ENCODE measurements around the gene DENND5B.
"Not testable (repeated sequence)": the region's sequence is repeated elsewhere in the genome, so short reads cannot be mapped to it uniquely, and the experiment has no call there.

The DENND5B gene

DNA sequence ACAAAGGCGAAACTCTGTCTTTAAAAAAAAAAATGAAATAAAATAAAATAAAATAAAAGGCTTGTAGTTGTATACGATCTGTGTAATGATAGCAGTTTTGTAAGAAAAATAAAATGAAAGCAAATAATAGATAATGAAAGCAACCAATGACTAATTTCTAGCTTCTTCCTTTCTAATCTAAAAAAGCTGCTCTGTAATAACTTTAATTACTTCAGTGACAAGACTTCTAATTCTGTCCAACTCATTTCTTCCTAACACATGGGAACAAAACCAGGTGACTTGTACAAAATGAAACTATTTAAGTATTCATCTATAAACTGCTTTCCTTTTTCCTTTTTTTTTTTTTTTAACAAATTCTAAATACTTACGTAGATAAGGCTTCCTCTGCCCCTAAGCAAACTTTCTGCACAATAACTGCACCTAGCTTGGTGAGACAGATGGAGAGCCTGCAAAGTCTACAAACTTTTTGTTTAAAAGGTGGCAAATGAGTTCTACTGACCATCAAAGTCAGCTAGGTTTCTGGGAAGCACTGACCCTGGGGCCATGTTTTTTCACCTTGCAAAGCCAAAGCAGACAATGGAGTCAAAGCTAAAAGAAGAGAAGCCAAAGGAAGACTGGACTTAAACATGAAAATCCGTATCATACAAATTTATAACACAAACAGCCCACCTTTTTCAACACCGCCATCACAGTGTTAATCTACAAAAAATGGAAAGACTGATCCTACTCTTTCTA is 28.2 kb downstream of the DENND5B start:
- Histone ChIP-seq H3K9me3 (ENCODE audit: control insufficient read depth, low read length) (no peaks in the 10 kb centered on the region), H3K4me3 (ENCODE audit: insufficient read depth, low read depth, low read length, poor library complexity, severe bottlenecking) (no peak overlapping the region), H3K27me3 (replicated peaks; ENCODE audit: control insufficient read depth, insufficient read depth, low read length, poor library complexity, severe bottlenecking) (no peaks in the 10 kb centered on the region), H3K4me1 (ENCODE audit: control insufficient read depth, insufficient read depth, low read length, poor library complexity, severe bottlenecking) (no peaks in the 10 kb centered on the region), H3K27ac (ENCODE audit: insufficient read depth, low read length, poor library complexity, severe bottlenecking) (no peak overlapping the region), H3K36me3 (ENCODE audit: control insufficient read depth, insufficient read depth, low read length) (no peaks in the 10 kb centered on the region)
- DNase-seq = no peak

DNA sequence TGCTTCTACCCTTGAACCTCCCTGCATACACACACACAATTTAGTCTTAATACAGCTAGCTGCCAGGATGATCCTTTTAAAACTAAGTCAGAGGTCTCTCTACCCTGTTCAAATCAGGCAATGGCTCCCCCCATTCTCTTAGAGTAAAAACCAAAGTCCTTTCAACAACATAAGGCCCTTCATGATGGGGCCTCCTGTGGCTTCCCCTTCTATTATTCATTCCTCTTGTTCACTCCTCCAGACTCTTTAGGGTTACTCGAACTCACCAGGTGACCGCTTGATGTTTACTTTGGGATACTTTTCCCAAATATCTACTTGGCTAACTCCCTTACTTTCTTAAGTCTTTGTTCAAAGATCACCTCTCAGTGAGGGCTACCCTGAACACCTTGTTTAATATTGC is 30.4 kb downstream of the DENND5B start:
- no peak overlapping the region for H3K4me3 ChIP-seq (ENCODE audit: insufficient read depth, low read depth, low read length, poor library complexity, severe bottlenecking)
- H3K27ac ChIP-seq (ENCODE audit: insufficient read depth, low read length, poor library complexity, severe bottlenecking) = no peak overlapping the region
- no peaks in the 10 kb centered on the region for H3K27me3 ChIP-seq (replicated peaks; ENCODE audit: control insufficient read depth, insufficient read depth, low read length, poor library complexity, severe bottlenecking)
- no peaks in the 10 kb centered on the region for H3K36me3 ChIP-seq (ENCODE audit: control insufficient read depth, insufficient read depth, low read length)
- no peaks in the 10 kb centered on the region for H3K4me1 ChIP-seq (ENCODE audit: control insufficient read depth, insufficient read depth, low read length, poor library complexity, severe bottlenecking)
- DNase-seq = no peak
- H3K9me3 ChIP-seq (ENCODE audit: control insufficient read depth, low read length) = no peaks in the 10 kb centered on the region

DNA sequence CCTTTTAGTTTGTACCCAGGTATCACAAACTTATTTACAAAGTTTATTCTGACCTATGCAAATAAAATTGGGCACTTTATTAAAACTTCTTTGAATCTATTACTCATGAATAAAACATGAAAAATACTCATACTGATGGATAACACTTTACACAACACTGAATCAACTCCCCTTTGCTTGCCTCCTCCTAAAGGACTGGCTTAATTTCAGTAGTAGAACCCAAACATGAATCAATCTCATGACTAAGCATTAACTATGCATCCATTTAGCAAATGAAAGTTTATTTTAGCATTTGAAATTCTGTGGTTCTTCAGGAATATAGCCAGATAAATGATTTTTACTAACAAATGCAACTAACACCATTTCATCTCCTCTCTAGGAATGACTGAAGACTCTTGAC is 32.4 kb downstream of the DENND5B start:
- H3K4me3 ChIP-seq (ENCODE audit: insufficient read depth, low read depth, low read length, poor library complexity, severe bottlenecking) = no peak overlapping the region
- H3K27me3 ChIP-seq (replicated peaks; ENCODE audit: control insufficient read depth, insufficient read depth, low read length, poor library complexity, severe bottlenecking) = no peaks in the 10 kb centered on the region
- no peak for DNase-seq

DNA sequence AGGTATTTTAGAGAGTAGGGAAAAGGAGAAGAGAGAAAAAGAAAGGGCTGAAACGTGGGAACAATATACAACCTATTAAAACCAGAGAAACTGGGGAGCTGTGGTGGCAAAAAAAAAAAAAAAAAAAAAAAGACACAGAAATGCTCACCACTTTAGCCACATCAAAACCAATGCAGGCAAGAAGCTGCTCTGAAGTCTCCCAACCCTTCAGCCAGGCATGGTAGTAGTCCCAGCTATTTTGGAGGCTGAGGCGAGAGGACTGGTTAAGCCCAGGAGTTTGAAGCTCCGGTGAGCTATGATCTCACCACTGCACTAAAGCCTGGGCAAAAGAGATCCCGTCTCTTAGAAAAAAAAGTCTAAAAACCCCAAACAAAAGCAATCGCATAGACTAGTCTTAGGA is 33.2 kb downstream of the DENND5B start:
- no peak overlapping the region for H3K27ac ChIP-seq (ENCODE audit: insufficient read depth, low read length, poor library complexity, severe bottlenecking)
- H3K27me3 ChIP-seq (replicated peaks; ENCODE audit: control insufficient read depth, insufficient read depth, low read length, poor library complexity, severe bottlenecking) = no peaks in the 10 kb centered on the region
- no peak overlapping the region for H3K4me3 ChIP-seq (ENCODE audit: insufficient read depth, low read depth, low read length, poor library complexity, severe bottlenecking)
- DNase-seq = no peak
- H3K36me3 ChIP-seq (ENCODE audit: control insufficient read depth, insufficient read depth, low read length) = no peaks in the 10 kb centered on the region
- no peaks in the 10 kb centered on the region for H3K9me3 ChIP-seq (ENCODE audit: control insufficient read depth, low read length)
- H3K4me1 ChIP-seq (ENCODE audit: control insufficient read depth, insufficient read depth, low read length, poor library complexity, severe bottlenecking) = no peaks in the 10 kb centered on the region

More for the DNA sequence above, 32.4 kb downstream of the DENND5B start:
- no peaks in the 10 kb centered on the region for H3K9me3 ChIP-seq (ENCODE audit: control insufficient read depth, low read length)
- no peaks in the 10 kb centered on the region for H3K36me3 ChIP-seq (ENCODE audit: control insufficient read depth, insufficient read depth, low read length)
- H3K27ac ChIP-seq (ENCODE audit: insufficient read depth, low read length, poor library complexity, severe bottlenecking) = no peak overlapping the region
- H3K4me1 ChIP-seq (ENCODE audit: control insufficient read depth, insufficient read depth, low read length, poor library complexity, severe bottlenecking) = no peaks in the 10 kb centered on the region

DNA sequence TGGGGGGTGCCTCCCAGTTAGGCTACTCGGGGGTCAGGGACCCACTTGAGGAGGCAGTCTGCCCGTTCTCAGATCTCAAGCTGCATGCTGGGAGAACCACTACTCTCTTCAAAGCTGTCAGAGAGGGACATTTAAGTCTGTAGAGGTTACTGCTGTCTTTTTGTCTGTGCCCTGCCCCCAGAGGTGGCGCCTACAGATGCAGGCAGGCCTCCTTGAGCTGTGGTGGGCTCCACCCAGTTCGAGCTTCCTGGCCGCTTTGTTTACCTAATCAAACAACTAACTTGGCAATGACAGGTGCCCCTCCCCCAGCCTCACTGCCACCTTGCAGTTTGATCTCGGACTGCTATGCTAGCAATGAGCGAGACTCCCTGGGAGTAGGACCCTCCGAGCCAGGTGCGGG is 35.5 kb downstream of the DENND5B start:
- H3K4me1 ChIP-seq (ENCODE audit: control insufficient read depth, insufficient read depth, low read length, poor library complexity, severe bottlenecking); H3K27me3 ChIP-seq (replicated peaks; ENCODE audit: control insufficient read depth, insufficient read depth, low read length, poor library complexity, severe bottlenecking): not testable (repeated sequence)

DNA sequence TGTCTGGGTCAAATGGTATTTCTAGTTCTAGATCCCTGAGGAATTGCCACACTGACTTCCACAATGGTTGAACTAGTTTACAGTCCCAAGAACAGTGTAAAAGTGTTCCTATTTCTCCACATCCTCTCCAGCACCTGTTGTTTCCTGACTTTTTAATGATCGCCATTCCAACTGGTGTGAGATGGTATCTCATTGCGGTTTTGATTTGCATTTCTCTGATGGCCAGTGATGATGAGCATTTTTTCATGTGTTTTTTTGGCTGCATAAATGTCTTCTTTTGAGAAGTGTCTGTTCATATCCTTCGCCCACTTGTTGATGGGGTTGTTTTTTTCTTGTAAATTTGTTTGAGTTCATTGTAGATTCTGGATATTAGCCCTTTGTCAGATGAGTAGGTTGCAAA is 40.3 kb downstream of the DENND5B start:
- H3K9me3 ChIP-seq (ENCODE audit: control insufficient read depth, low read length); H3K4me1 ChIP-seq (ENCODE audit: control insufficient read depth, insufficient read depth, low read length, poor library complexity, severe bottlenecking); H3K27ac ChIP-seq (ENCODE audit: insufficient read depth, low read length, poor library complexity, severe bottlenecking); H3K36me3 ChIP-seq (ENCODE audit: control insufficient read depth, insufficient read depth, low read length); H3K4me3 ChIP-seq (ENCODE audit: insufficient read depth, low read depth, low read length, poor library complexity, severe bottlenecking); H3K27me3 ChIP-seq (replicated peaks; ENCODE audit: control insufficient read depth, insufficient read depth, low read length, poor library complexity, severe bottlenecking); DNase-seq: not testable (repeated sequence)

More for the DNA sequence above, 35.5 kb downstream of the DENND5B start:
- not testable (repeated sequence) for H3K27ac ChIP-seq (ENCODE audit: insufficient read depth, low read length, poor library complexity, severe bottlenecking); H3K36me3 ChIP-seq (ENCODE audit: control insufficient read depth, insufficient read depth, low read length); H3K9me3 ChIP-seq (ENCODE audit: control insufficient read depth, low read length); H3K4me3 ChIP-seq (ENCODE audit: insufficient read depth, low read depth, low read length, poor library complexity, severe bottlenecking); DNase-seq

DNA sequence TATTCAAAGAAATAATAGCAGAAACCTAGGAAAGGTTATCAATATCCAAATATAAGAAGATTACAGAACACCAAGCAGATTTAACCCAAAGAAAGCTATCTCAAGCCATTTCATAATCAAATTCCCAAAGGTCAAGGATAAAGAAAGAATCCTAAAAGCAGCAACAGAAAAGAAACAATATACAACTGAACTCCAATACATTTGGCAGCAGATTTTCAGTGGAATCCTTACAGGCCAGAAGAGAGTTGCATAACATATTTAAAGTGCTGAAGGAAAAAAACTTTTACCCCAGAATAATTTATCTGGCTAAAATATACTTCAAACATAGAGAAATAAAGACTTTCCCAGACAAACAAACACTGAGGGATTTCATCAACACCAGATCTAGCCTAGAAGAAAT is 54.3 kb downstream of the DENND5B start:
- Histone ChIP-seq H3K4me1 (ENCODE audit: control insufficient read depth, insufficient read depth, low read length, poor library complexity, severe bottlenecking) (no peaks in the 10 kb centered on the region), H3K27ac (ENCODE audit: insufficient read depth, low read length, poor library complexity, severe bottlenecking) (no peak overlapping the region), H3K4me3 (ENCODE audit: insufficient read depth, low read depth, low read length, poor library complexity, severe bottlenecking) (no peak overlapping the region), H3K27me3 (replicated peaks; ENCODE audit: control insufficient read depth, insufficient read depth, low read length, poor library complexity, severe bottlenecking) (no peaks in the 10 kb centered on the region), H3K9me3 (ENCODE audit: control insufficient read depth, low read length) (no peaks in the 10 kb centered on the region), H3K36me3 (ENCODE audit: control insufficient read depth, insufficient read depth, low read length) (no peaks in the 10 kb centered on the region)
- no peak for DNase-seq

DNA sequence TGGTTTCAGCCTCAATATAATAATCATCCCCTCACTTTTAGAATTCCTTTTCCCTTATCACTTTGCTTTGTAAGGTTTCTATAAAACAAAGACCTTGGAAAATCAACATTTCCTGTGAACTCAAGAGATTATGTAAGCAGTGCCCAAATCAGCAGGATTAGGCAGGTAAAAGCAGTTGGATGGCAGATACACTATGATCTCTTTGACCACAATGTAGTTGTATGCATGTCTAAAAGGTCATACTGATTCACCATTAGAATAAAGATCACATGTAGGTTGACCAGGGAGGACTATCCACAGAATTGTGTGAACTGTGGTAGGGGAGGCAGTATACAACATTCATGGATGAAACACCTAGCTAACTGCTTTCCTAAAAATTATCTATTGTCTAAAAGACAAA is 57.5 kb downstream of the DENND5B start:
- Histone ChIP-seq H3K27ac (ENCODE audit: insufficient read depth, low read length, poor library complexity, severe bottlenecking) (no peak overlapping the region), H3K27me3 (replicated peaks; ENCODE audit: control insufficient read depth, insufficient read depth, low read length, poor library complexity, severe bottlenecking) (no peaks in the 10 kb centered on the region), H3K4me1 (ENCODE audit: control insufficient read depth, insufficient read depth, low read length, poor library complexity, severe bottlenecking) (no peaks in the 10 kb centered on the region), H3K36me3 (ENCODE audit: control insufficient read depth, insufficient read depth, low read length) (no peaks in the 10 kb centered on the region), H3K9me3 (ENCODE audit: control insufficient read depth, low read length) (no peaks in the 10 kb centered on the region), H3K4me3 (ENCODE audit: insufficient read depth, low read depth, low read length, poor library complexity, severe bottlenecking) (no peak overlapping the region)
- no peak for DNase-seq

DNA sequence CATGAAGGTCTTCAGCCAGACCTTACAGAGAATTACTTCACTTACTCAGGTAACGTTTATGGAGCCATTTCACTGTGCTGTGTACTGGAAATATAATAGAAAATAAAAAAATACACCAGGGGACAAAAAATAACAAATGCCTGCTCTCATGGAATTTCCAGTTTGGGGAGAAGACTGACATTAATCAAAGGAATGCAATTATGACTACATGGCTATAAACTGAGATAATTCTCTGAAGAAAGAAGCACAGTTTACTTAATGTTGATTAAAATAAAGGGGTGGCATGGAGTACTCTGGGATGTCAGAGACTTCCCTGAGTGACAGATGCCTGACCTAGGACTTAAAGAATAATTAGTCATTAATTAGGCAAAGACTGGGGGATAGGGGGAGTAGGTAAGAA is 59.0 kb downstream of the DENND5B start:
- no peak overlapping the region for H3K4me3 ChIP-seq (ENCODE audit: insufficient read depth, low read depth, low read length, poor library complexity, severe bottlenecking)
- H3K4me1 ChIP-seq (ENCODE audit: control insufficient read depth, insufficient read depth, low read length, poor library complexity, severe bottlenecking) = no peaks in the 10 kb centered on the region
- no peak for DNase-seq
- no peaks in the 10 kb centered on the region for H3K36me3 ChIP-seq (ENCODE audit: control insufficient read depth, insufficient read depth, low read length)
- H3K27me3 ChIP-seq (replicated peaks; ENCODE audit: control insufficient read depth, insufficient read depth, low read length, poor library complexity, severe bottlenecking) = no peaks in the 10 kb centered on the region
- H3K9me3 ChIP-seq (ENCODE audit: control insufficient read depth, low read length) = no peaks in the 10 kb centered on the region
- no peak overlapping the region for H3K27ac ChIP-seq (ENCODE audit: insufficient read depth, low read length, poor library complexity, severe bottlenecking)

DNA sequence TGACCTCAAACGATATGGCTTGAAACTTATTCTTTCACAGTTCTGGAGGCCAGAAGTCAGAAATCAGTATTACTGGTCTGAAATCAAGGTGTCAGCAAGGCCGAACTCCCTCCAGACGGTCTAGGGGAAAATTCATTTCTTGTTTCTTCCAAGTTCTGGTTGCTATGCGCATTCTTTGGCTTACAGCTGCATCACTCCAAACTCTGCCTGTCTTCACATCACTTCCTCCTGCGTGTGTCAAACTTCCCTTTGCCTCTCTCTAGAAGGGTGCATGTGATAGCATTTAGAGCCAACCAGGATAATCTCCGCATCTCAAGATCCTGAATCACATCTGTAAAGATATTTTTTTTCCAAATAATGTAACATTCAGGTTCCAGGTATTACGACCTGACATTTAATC is 62.8 kb downstream of the DENND5B start:
- H3K27ac ChIP-seq (ENCODE audit: insufficient read depth, low read length, poor library complexity, severe bottlenecking) = no peak overlapping the region
- no peak overlapping the region for H3K4me3 ChIP-seq (ENCODE audit: insufficient read depth, low read depth, low read length, poor library complexity, severe bottlenecking)
- no peaks in the 10 kb centered on the region for H3K36me3 ChIP-seq (ENCODE audit: control insufficient read depth, insufficient read depth, low read length)
- no peak for DNase-seq
- H3K4me1 ChIP-seq (ENCODE audit: control insufficient read depth, insufficient read depth, low read length, poor library complexity, severe bottlenecking) = no peaks in the 10 kb centered on the region
- H3K27me3 ChIP-seq (replicated peaks; ENCODE audit: control insufficient read depth, insufficient read depth, low read length, poor library complexity, severe bottlenecking) = no peaks in the 10 kb centered on the region
- H3K9me3 ChIP-seq (ENCODE audit: control insufficient read depth, low read length) = no peaks in the 10 kb centered on the region
